C4-2B (cell line): Measurements from ENCODE around the gene NOX5.

Experiments
- ZFX ChIP-seq: fragments of 450-650 bp; IDR thresholded peaks from 2 replicates; pipeline ENCODE4 v1.6.1; 2017
- TF ChIP-seq, protein P1 (sequence below): fragments of 450-650 bp; conservative IDR thresholded peaks from 2 replicates; pipeline ENCODE4 v1.5.1; 2017; ENCODE audit warnings: mild to moderate bottlenecking

DNA sequence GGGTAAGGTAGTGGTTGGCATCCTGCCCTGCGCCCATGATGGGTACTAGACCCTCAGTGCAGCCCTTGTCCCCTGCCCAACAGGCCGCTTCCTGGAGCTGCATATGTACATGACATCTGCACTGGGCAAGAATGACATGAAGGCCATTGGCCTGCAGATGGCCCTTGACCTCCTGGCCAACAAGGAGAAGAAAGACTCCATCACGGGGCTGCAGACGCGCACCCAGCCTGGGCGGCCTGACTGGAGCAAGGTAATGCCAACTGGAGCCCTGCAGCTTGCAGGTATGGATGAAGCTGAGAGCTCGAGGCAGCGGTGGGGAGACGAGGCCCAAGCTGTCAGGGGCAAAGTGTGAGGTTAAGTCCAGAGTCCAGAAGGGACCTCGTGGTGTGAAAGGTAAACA lies 40.8 kb downstream of the NOX5 start:
- TF ChIP-seq, protein P1, sequence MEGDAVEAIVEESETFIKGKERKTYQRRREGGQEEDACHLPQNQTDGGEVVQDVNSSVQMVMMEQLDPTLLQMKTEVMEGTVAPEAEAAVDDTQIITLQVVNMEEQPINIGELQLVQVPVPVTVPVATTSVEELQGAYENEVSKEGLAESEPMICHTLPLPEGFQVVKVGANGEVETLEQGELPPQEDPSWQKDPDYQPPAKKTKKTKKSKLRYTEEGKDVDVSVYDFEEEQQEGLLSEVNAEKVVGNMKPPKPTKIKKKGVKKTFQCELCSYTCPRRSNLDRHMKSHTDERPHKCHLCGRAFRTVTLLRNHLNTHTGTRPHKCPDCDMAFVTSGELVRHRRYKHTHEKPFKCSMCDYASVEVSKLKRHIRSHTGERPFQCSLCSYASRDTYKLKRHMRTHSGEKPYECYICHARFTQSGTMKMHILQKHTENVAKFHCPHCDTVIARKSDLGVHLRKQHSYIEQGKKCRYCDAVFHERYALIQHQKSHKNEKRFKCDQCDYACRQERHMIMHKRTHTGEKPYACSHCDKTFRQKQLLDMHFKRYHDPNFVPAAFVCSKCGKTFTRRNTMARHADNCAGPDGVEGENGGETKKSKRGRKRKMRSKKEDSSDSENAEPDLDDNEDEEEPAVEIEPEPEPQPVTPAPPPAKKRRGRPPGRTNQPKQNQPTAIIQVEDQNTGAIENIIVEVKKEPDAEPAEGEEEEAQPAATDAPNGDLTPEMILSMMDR: no peak
- TF ChIP-seq ZFX: no peak
